Measurements from ENCODE around the gene PTPRM.

The PTPRM gene

DNA sequence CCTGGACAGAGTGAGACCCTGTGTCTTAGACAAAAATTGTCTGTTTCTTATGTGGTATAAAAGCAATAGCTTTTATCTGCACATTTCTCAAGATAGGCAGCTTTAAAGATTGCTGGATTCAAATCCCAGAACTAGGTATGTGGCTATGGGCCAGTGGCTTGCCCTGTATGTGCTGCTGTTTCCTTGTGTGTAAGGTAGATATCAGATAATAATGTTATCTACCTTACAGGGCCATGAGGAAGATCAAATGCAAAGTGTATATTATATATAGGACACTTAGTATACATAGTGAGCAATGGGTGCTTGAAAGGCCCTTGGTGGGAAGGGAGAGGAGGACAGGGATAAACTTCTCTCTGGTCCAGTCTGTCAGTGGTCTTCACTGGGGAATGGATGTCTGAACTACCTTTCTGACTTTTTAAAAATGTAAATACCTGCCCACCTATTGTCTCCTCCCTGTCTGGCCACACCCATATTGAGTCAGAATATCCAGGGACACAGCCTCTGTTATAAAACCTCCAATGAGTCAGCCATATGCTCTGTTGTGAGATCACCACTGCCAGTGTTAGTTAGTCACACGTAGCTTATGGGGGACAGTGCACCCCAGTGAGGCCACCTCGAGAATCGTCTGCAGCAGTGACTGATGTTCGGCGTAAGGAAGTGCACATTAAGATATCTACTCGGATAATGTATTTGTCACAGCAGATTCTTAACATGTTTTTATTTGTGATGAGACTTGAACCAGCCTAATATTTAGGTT, 383.4 kb downstream of the PTPRM start:
- peak; percentile 33; the same call in 2 of the 3 replicates for ATAC-seq
- TF ChIP-seq PPARA (CRISPR knock-in tag; IDR thresholded peaks at IDR 0.05; ENCODE audit: borderline replicate concordance) (no peak), RARB (CRISPR knock-in tag; IDR thresholded peaks at IDR 0.05) (no peak), TCF4 (CRISPR knock-in tag; IDR thresholded peaks at IDR 0.05; ENCODE audit: borderline replicate concordance) (no peak), ZC3H10 (CRISPR knock-in tag; IDR thresholded peaks at IDR 0.05) (no peak), ZNF8 (CRISPR knock-in tag; IDR thresholded peaks at IDR 0.05) (no peak), ESRRG (CRISPR knock-in tag; IDR thresholded peaks at IDR 0.05) (no peak), ZFP30 (CRISPR knock-in tag; IDR thresholded peaks at IDR 0.05) (no peak), ISL1 (CRISPR knock-in tag; IDR thresholded peaks at IDR 0.05) (no peak)
- TF ChIP-seq, protein P1, sequence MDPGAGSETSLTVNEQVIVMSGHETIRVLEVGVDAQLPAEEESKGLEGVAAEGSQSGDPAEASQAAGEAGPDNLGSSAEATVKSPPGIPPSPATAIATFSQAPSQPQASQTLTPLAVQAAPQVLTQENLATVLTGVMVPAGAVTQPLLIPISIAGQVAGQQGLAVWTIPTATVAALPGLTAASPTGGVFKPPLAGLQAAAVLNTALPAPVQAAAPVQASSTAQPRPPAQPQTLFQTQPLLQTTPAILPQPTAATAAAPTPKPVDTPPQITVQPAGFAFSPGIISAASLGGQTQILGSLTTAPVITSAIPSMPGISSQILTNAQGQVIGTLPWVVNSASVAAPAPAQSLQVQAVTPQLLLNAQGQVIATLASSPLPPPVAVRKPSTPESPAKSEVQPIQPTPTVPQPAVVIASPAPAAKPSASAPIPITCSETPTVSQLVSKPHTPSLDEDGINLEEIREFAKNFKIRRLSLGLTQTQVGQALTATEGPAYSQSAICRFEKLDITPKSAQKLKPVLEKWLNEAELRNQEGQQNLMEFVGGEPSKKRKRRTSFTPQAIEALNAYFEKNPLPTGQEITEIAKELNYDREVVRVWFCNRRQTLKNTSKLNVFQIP (CRISPR knock-in tag; IDR thresholded peaks at IDR 0.05; ENCODE audit: borderline replicate concordance, low read depth) = no peak
- TF ChIP-seq, protein P2, sequence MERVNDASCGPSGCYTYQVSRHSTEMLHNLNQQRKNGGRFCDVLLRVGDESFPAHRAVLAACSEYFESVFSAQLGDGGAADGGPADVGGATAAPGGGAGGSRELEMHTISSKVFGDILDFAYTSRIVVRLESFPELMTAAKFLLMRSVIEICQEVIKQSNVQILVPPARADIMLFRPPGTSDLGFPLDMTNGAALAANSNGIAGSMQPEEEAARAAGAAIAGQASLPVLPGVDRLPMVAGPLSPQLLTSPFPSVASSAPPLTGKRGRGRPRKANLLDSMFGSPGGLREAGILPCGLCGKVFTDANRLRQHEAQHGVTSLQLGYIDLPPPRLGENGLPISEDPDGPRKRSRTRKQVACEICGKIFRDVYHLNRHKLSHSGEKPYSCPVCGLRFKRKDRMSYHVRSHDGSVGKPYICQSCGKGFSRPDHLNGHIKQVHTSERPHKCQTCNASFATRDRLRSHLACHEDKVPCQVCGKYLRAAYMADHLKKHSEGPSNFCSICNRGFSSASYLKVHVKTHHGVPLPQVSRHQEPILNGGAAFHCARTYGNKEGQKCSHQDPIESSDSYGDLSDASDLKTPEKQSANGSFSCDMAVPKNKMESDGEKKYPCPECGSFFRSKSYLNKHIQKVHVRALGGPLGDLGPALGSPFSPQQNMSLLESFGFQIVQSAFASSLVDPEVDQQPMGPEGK (CRISPR knock-in tag; IDR thresholded peaks at IDR 0.05; ENCODE audit: borderline replicate concordance) = no peak

DNA sequence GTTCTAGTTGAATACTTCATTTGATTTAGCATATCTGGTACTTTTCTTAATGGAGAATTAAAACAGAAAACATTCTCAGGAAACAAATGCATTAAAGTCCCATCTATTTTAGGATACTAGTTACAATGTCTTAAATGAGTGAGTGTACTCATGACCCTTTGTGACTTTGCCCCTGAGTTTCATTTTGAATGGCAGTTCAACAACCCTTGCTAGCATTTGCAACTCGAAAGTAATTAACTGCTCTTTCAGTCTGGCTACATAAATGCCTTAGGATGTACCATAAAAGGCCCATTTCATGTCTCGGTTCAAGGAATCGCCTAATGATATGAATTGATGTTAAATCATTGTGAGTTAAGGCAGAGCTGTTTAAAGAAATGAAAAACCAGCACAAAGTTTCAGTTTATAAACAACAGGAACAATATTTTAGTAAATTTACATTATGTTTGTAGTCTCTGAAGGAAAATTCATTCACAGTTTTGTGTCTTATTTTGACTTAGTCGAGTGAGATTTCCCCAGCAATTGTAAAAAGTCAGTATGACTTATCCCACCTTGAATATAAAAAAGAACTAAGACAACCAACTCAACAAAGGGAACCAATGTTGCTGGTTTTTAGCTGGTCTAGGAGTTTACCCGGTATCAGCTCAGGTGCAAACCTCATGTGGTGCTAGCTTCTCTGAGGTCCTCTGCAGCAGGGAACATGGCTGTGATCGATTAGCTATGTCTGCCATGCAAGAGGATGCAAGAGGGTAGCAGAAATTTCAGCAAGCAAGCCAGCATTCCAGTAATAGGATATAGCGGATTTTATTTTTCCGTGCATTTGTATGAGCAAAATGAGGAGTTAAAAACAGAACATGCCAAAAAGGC, 386.2 kb downstream of the PTPRM start:
- TF ChIP-seq TOX (CRISPR knock-in tag; IDR thresholded peaks at IDR 0.05; ENCODE audit: borderline replicate concordance) (no peak), ZFP30 (CRISPR knock-in tag; IDR thresholded peaks at IDR 0.05) (no peak)
- ATAC-seq = no peak

DNA sequence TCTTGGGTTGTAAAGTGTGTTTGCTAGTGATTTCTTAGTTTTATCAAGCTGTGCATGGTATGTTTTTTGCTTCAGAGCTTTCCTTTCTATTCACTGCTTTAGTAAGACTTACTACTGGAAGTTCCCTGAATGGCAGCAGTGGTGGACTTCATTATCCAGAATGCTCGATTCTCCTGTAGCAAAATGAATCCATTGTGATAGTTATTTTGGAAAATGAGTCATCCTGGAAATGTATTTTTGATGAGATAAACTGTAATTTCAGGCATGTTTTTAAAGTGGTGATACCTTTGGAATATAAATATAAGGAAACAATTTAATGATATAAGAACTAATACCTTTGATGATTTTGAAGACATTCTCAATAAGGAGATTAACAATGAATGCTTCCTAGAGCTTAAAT, 387.1 kb downstream of the PTPRM start:
- ATAC-seq = no peak
- TF ChIP-seq, protein P2 (CRISPR knock-in tag; IDR thresholded peaks at IDR 0.05; ENCODE audit: borderline replicate concordance) = no peak

DNA sequence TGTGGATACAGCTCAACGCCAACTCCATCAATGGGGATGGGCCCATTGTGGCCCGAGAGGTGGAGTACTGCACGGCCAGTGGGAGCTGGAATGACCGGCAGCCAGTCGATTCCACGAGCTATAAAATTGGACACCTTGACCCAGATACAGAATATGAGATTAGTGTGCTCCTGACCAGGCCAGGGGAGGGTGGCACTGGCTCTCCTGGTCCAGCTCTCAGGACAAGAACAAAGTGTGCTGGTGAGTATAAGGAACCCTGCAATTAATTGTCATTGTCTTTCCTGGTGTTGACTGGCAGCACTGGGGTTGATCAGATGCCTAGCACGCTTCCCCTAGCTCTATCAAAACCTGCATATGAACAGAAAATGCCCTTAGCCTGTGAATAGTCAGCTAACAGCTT, 388.1 kb downstream of the PTPRM start:
- ATAC-seq = no peak
- TF ChIP-seq RARB (CRISPR knock-in tag; IDR thresholded peaks at IDR 0.05) (no peak), ZFP30 (CRISPR knock-in tag; IDR thresholded peaks at IDR 0.05) (no peak), ARNTL (CRISPR knock-in tag; IDR thresholded peaks at IDR 0.05; ENCODE audit: borderline replicate concordance, low read depth) (no peak), ZNF565 (CRISPR knock-in tag; conservative IDR thresholded peaks at IDR 0.05; ENCODE audit: low read depth) (no peak), ZFP3 (CRISPR knock-in tag; IDR thresholded peaks at IDR 0.05) (no peak), TOX (CRISPR knock-in tag; IDR thresholded peaks at IDR 0.05; ENCODE audit: borderline replicate concordance) (no peak), BACH2 (CRISPR knock-in tag; IDR thresholded peaks at IDR 0.05; ENCODE audit: borderline replicate concordance) (no peak), GLIS3 (CRISPR knock-in tag; IDR thresholded peaks at IDR 0.05) (no peak)
- TF ChIP-seq, protein P2 (CRISPR knock-in tag; IDR thresholded peaks at IDR 0.05; ENCODE audit: borderline replicate concordance) = no peak
- TF ChIP-seq, protein P3, sequence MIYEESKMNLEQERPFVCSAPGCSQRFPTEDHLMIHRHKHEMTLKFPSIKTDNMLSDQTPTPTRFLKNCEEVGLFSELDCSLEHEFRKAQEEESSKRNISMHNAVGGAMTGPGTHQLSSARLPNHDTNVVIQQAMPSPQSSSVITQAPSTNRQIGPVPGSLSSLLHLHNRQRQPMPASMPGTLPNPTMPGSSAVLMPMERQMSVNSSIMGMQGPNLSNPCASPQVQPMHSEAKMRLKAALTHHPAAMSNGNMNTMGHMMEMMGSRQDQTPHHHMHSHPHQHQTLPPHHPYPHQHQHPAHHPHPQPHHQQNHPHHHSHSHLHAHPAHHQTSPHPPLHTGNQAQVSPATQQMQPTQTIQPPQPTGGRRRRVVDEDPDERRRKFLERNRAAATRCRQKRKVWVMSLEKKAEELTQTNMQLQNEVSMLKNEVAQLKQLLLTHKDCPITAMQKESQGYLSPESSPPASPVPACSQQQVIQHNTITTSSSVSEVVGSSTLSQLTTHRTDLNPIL (CRISPR knock-in tag; IDR thresholded peaks at IDR 0.05; ENCODE audit: low read depth) = no peak
- TF ChIP-seq, protein P4, sequence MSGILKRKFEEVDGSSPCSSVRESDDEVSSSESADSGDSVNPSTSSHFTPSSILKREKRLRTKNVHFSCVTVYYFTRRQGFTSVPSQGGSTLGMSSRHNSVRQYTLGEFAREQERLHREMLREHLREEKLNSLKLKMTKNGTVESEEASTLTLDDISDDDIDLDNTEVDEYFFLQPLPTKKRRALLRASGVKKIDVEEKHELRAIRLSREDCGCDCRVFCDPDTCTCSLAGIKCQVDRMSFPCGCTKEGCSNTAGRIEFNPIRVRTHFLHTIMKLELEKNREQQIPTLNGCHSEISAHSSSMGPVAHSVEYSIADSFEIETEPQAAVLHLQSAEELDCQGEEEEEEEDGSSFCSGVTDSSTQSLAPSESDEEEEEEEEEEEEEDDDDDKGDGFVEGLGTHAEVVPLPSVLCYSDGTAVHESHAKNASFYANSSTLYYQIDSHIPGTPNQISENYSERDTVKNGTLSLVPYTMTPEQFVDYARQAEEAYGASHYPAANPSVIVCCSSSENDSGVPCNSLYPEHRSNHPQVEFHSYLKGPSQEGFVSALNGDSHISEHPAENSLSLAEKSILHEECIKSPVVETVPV (CRISPR knock-in tag; IDR thresholded peaks at IDR 0.05) = no peak

All from SK-N-SH treated with all-trans-retinoic acid at 6 μM for 48 hours (cell line).